Measurements from ENCODE around the gene ZNF567.

The ZNF567 gene

DNA sequence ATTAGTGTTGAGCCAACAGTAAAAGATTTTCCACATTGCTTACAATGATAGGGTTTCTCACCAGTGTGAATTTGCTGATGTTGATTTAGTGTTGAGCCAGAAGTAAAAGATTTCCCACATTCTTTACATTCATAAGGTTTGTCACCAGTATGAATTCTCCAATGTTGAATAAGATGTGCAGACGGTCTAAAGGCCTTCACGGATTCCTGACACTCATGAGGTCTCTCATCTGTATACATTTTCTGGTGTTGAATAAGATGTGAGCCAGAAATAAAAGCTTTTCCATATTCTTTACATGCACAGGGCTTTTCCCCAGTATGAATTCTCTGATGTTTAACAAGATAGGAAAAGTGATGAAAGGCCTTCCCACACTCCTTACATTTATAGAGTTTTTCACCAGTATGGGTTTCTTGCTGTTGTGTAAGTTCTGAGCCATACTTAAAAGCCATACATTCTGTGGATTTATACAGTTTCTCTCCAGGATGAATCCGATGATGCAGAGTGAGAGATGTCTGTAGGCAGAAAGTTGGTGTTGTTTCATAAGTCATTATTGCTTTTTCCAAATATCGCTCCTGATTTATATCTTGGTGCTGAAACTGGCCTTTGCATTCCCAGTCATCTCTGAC, 62.8 kb downstream of the ZNF567 start:
- Histone ChIP-seq H3K9me3 (ENCODE audit: severe bottlenecking) (peaks cover 41% of the 10 kb centered on the region), H3K27me3 (ENCODE audit: insufficient read depth, poor library complexity, severe bottlenecking) (no peaks in the 10 kb centered on the region), H3K27ac (ENCODE audit: poor library complexity, severe bottlenecking) (no peak overlapping the region), H3K4me3 (ENCODE audit: severe bottlenecking) (no peak overlapping the region), H3K36me3 (ENCODE audit: low read depth) (peaks cover 69% of the 10 kb centered on the region), H3K4me1 (ENCODE audit: insufficient read depth, poor library complexity, severe bottlenecking) (no peaks in the 10 kb centered on the region)
- ATAC-seq (ENCODE audit: low read depth) (no peak), DNase-seq (ENCODE audit: low spot score) (no peak)
- TF ChIP-seq, protein P1, sequence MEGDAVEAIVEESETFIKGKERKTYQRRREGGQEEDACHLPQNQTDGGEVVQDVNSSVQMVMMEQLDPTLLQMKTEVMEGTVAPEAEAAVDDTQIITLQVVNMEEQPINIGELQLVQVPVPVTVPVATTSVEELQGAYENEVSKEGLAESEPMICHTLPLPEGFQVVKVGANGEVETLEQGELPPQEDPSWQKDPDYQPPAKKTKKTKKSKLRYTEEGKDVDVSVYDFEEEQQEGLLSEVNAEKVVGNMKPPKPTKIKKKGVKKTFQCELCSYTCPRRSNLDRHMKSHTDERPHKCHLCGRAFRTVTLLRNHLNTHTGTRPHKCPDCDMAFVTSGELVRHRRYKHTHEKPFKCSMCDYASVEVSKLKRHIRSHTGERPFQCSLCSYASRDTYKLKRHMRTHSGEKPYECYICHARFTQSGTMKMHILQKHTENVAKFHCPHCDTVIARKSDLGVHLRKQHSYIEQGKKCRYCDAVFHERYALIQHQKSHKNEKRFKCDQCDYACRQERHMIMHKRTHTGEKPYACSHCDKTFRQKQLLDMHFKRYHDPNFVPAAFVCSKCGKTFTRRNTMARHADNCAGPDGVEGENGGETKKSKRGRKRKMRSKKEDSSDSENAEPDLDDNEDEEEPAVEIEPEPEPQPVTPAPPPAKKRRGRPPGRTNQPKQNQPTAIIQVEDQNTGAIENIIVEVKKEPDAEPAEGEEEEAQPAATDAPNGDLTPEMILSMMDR (IDR thresholded peaks at IDR 0.05; ENCODE audit: poor library complexity, severe bottlenecking), result no peak
